PC-9 (cell line): Measurements from ENCODE around the gene SELENOM. TPM values are rescaled to one million over a fixed set of nuclear protein-coding genes. Genes with fewer than 3 reads are reported as not detected.

ENCODE experiments used
- BruUV-seq: library from RNA; stranded (reverse); fragments of 400-500 nt; replicated peaks from 2 replicates; lab custom pipeline; 2021; lab: Mats Ljungman, UMichigan
- CTCF ChIA-PET: fragments of 300-600 bp; sonication (Branson Sonifier 250); formaldehyde crosslinking; loops from one replicate; lab custom pipeline; 2022; ENCODE audit warnings: antibody characterized with exemption; lab: Charles Lee
- POLR2A ChIA-PET: fragments of 300-600 bp; sonication (Branson Sonifier 250); formaldehyde crosslinking; loops from one replicate; lab custom pipeline; 2022; ENCODE audit warnings: antibody characterized with exemption; ENCODE audit not compliant: unreplicated experiment; lab: Charles Lee
- DNase-seq, 2 experiments: peaks; one replicate each; pipeline versions ENCODE4 v3.0.0 to v3.0.0-alpha.2; 2015 to 2022; ENCODE audit warnings: mixed read lengths in 1 of 2
- H2AFZ ChIP-seq: fragments of 200-600 bp; sonication (generic); 2 replicates; pipeline ENCODE4 v1.8.1; 2017; ENCODE audit warnings: antibody characterized with exemption
- H3F3A ChIP-seq: fragments of 200-600 bp; sonication (generic); 2 replicates; pipeline ENCODE4 v1.8.1; 2017; ENCODE audit warnings: antibody characterized with exemption, mild to moderate bottlenecking, low read depth; ENCODE audit not compliant: insufficient read depth
- H3K27ac ChIP-seq: fragments of 200-600 bp; sonication (generic); 2 replicates; pipeline ENCODE4 v1.6.1; 2016; ENCODE audit warnings: mixed run types
- H3K27me3 ChIP-seq: fragments of 200-600 bp; sonication (generic); 2 replicates; pipeline ENCODE4 v1.6.1; 2016; ENCODE audit warnings: low read depth, mixed run types; ENCODE audit not compliant: insufficient read depth
- H3K36me3 ChIP-seq: fragments of 200-600 bp; sonication (generic); 2 replicates; pipeline ENCODE4 v1.6.1; 2016; ENCODE audit warnings: low read depth, mixed run types
- H3K4me1 ChIP-seq: fragments of 200-600 bp; sonication (generic); replicated peaks from 2 replicates; pipeline ENCODE4 v1.6.1; 2016; ENCODE audit warnings: mixed run types; ENCODE audit not compliant: insufficient read depth
- H3K4me2 ChIP-seq: fragments of 200-600 bp; sonication (generic); 2 replicates; pipeline ENCODE4 v1.6.1; 2017; ENCODE audit warnings: mixed run types
- H3K4me3 ChIP-seq: fragments of 200-600 bp; sonication (generic); 2 replicates; pipeline ENCODE4 v1.6.1; 2016; ENCODE audit warnings: mixed run types
- H3K79me2 ChIP-seq: fragments of 200-600 bp; sonication (generic); 2 replicates; pipeline ENCODE4 v1.6.1; 2017; ENCODE audit warnings: low read depth, mixed run types
- H3K9me2 ChIP-seq: fragments of 200-600 bp; sonication (generic); 2 replicates; pipeline ENCODE4 v1.8.1; 2017; ENCODE audit warnings: mild to moderate bottlenecking; ENCODE audit not compliant: insufficient read depth
- H3K9me3 ChIP-seq: fragments of 200-600 bp; sonication (generic); 2 replicates; pipeline ENCODE4 v1.8.1; 2016; ENCODE audit warnings: low read depth; ENCODE audit not compliant: insufficient read depth
- H4K20me1 ChIP-seq: fragments of 200-600 bp; sonication (generic); 2 replicates; pipeline ENCODE4 v1.8.1; 2017; ENCODE audit not compliant: insufficient read depth
- EZH2 ChIP-seq: fragments of 200-600 bp; sonication (generic); IDR thresholded peaks from 2 replicates; pipeline ENCODE4 v1.8.0; 2017; ENCODE audit warnings: antibody characterized with exemption, low read depth
- intact Hi-C: fragments of 100-400 bp; cut with micrococcal nuclease; formaldehyde crosslinking; loops from one replicate; pipeline ENCODE4 v1.10.0; 2022; ENCODE audit not compliant: unreplicated experiment
- total RNA-seq: library from RNA; stranded (reverse); gene quantifications from 2 replicates; pipeline ENCODE4 v1.2.3, GENCODE V29; 2021
- TF ChIP-seq, protein P1 (sequence below): fragments of 200-600 bp; sonication (generic); conservative IDR thresholded peaks from 2 replicates; pipeline ENCODE4 v1.6.1; 2017; ENCODE audit warnings: mixed run types, antibody characterized with exemption, mild to moderate bottlenecking, moderate library complexity

The SELENOM gene
- total RNA-seq, 1 experiment from 2014 or later = 20.7 TPM

DNA sequence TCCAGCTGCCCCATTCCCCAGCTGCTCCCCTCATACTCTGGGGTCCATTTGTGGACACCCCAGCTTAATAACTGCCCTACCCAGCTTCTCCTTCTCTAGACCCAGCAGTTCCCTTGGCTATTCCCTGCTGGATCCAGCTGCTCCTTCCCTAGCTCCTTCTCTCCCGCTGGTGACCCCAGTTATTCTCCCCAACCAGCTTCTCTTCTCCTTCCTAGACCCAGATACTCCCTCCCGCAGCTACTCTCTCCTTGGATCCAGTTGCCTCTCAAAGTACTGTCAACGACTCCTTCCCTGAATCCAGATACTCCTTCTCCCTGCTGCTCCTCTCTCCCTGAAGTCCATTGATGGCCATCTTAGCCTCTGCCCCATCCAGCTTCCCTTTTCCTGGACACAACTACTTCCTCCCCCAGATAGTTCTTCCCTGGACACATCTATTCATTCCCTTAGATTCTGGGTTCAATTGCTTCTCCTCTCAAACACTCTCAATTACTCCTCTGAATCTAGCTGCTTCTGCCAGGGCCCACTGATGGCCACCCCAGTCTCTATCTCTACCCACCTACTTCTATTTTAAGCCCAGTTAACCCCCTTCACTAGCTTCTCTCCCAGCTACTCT is 11.6 kb downstream of the SELENOM start:
- Histone ChIP-seq H3K9me2 (no peaks in the 10 kb centered on the region), H3K4me1 (no peaks in the 10 kb centered on the region), H3K79me2 (no peaks in the 10 kb centered on the region), H3K36me3 (no peaks in the 10 kb centered on the region), H3K4me2 (no peak overlapping the region), H3K4me3 (no peak overlapping the region), H3K9me3 (no peaks in the 10 kb centered on the region), H2AFZ (no peak overlapping the region), H3K27me3 (no peaks in the 10 kb centered on the region), H3F3A (no peaks in the 10 kb centered on the region), H4K20me1 (no peaks in the 10 kb centered on the region), H3K27ac (no peak overlapping the region)
- DNase-seq = no peak
- CTCF ChIA-PET = interaction anchor here (0.5 to 1.1 kb wide), 4 partner anchors 12 to 274 kb away, joined by 3 to 8 read pairs (median 5); partner anchors contain the start of gene SELENOM
- no TSS peak for BruUV-seq
- intact Hi-C loops = no loop called here
- POLR2A ChIA-PET = no interaction called here
- TF ChIP-seq, protein P1, sequence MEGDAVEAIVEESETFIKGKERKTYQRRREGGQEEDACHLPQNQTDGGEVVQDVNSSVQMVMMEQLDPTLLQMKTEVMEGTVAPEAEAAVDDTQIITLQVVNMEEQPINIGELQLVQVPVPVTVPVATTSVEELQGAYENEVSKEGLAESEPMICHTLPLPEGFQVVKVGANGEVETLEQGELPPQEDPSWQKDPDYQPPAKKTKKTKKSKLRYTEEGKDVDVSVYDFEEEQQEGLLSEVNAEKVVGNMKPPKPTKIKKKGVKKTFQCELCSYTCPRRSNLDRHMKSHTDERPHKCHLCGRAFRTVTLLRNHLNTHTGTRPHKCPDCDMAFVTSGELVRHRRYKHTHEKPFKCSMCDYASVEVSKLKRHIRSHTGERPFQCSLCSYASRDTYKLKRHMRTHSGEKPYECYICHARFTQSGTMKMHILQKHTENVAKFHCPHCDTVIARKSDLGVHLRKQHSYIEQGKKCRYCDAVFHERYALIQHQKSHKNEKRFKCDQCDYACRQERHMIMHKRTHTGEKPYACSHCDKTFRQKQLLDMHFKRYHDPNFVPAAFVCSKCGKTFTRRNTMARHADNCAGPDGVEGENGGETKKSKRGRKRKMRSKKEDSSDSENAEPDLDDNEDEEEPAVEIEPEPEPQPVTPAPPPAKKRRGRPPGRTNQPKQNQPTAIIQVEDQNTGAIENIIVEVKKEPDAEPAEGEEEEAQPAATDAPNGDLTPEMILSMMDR = no peak
- TF ChIP-seq EZH2 = no peak

DNA sequence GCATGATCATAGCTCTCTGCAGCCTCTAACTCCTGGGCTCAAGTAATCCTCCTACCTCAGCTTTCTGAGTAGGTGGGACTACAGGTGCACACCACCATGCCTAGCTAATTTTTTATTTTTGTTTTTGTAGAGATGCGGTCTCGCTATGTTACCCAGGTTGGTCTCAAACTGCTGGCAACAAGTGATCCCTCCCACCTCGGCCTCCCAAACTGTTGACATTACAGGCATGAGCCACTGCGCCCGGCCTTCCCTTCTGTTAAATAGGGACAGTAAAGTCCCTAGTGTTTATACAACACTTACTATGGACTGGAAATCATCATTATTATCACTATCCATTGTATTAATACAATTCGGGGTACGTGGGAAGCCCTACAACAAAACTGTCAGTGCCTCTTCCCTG is 12.6 kb downstream of the SELENOM start:
- H3K27ac ChIP-seq = no peak overlapping the region
- no peaks in the 10 kb centered on the region for H3K4me1 ChIP-seq
- no peak for TF ChIP-seq EZH2
- TF ChIP-seq, protein P1 = no peak
- no peak overlapping the region for H3K4me3 ChIP-seq
- no peaks in the 10 kb centered on the region for H3K9me2 ChIP-seq
- no peak for DNase-seq
- CTCF ChIA-PET = interaction anchor here (0.8 kb wide), 1 partner anchor 13 kb away, joined by 3 read pairs; the partner anchor contains the start of gene SELENOM
- no peaks in the 10 kb centered on the region for H3F3A ChIP-seq
- no peaks in the 10 kb centered on the region for H3K9me3 ChIP-seq
- no TSS peak for BruUV-seq
- H3K27me3 ChIP-seq = no peaks in the 10 kb centered on the region
- H3K79me2 ChIP-seq = no peaks in the 10 kb centered on the region
- no peaks in the 10 kb centered on the region for H3K36me3 ChIP-seq
- POLR2A ChIA-PET = no interaction called here
- no peaks in the 10 kb centered on the region; the same call in 1 of the 2 replicates for H4K20me1 ChIP-seq
- intact Hi-C loops = no loop called here
- H2AFZ ChIP-seq = no peak overlapping the region
- H3K4me2 ChIP-seq = no peak overlapping the region

DNA sequence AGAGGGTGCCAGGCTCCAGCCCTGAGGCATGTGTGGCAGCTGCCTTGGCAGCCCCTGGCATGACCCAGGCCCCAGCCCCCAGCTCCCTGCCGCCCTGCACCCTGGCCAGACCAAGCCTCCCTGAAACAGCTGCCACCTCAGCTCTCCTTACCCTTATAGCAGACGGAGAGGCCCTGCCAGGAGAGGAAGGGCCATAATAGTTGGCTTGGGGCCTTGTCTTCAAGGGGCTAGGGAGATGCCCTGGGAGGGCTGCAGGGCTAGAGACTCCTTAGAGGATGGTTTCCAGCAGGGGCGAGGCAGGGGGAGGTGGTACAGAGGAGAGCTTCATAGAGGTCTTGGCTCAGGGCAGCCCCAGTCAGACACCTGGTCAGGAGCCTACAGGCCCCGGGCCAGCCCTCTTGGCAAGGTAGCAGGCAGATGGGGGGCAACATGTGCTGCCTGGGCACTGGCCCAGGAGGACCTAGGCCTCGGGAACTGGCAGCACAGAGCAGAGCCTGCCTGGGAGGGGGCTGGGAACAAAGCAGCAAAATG is 13.3 kb downstream of the SELENOM start:
- Histone ChIP-seq H3K27ac (no peak overlapping the region), H3K36me3 (no peaks in the 10 kb centered on the region), H4K20me1 (no peaks in the 10 kb centered on the region; the same call in 1 of the 2 replicates), H3K4me2 (no peak overlapping the region), H3K9me3 (no peaks in the 10 kb centered on the region), H3K79me2 (no peaks in the 10 kb centered on the region), H3K4me1 (no peaks in the 10 kb centered on the region), H2AFZ (no peak overlapping the region), H3K9me2 (no peaks in the 10 kb centered on the region), H3K4me3 (no peak overlapping the region), H3K27me3 (no peaks in the 10 kb centered on the region), H3F3A (no peaks in the 10 kb centered on the region)
- POLR2A ChIA-PET = no interaction called here
- intact Hi-C loops = no loop called here
- no peak for TF ChIP-seq EZH2
- TF ChIP-seq, protein P1 = no peak
- no TSS peak for BruUV-seq
- DNase-seq = no peak
- CTCF ChIA-PET = interaction anchor here (0.8 kb wide), 1 partner anchor 13 kb away, joined by 3 read pairs; the partner anchor contains the start of gene SELENOM
